K562 (cell line): ENCODE results near the gene CCDC144A. TPM values are rescaled to one million over a fixed set of nuclear protein-coding genes. Genes with fewer than 3 reads are reported as not detected.

ENCODE experiments used
- ATF7 ChIP-seq: fragments of 450-650 bp; IDR thresholded peaks from 2 replicates; pipeline ENCODE4 v1.7.1; 2014; ENCODE audit warnings: mild to moderate bottlenecking, moderate library complexity
- CBX2 ChIP-seq: fragments of 200-600 bp; sonication (generic); IDR thresholded peaks from one replicate; pipeline ENCODE4 v1.6.1; 2012; ENCODE audit warnings: mild to moderate bottlenecking, low read length, inconsistent platforms; ENCODE audit not compliant: insufficient read depth, poor library complexity, severe bottlenecking
- CTBP1 ChIP-seq: fragments of 450-650 bp; IDR thresholded peaks from 2 replicates; pipeline ENCODE4 v1.6.1; 2016; ENCODE audit warnings: borderline replicate concordance
- EP300 ChIP-seq: IDR thresholded peaks from 2 replicates; pipeline ENCODE4 v1.6.1; 2012; ENCODE audit warnings: low read length, improper control_type of control experiment
- NFE2L1 ChIP-seq: fragments of 450-650 bp; IDR thresholded peaks from 2 replicates; pipeline ENCODE4 v1.6.1; 2016; ENCODE audit warnings: missing genetic modification characterization, low read depth, mild to moderate bottlenecking, missing compliant biosample characterization, moderate library complexity, borderline replicate concordance
- RBFOX2 ChIP-seq: fragments of 200-400 bp; formaldehyde crosslinking; IDR thresholded peaks from 2 replicates; pipeline ENCODE4 v1.6.1; 2017; ENCODE audit warnings: low read depth, mild to moderate bottlenecking, low read length, moderate library complexity
- RBM39 ChIP-seq: fragments of 200-400 bp; formaldehyde crosslinking; optimal IDR thresholded peaks from 2 replicates; pipeline ENCODE3; 2018; ENCODE audit warnings: low read depth, low read length
- SMAD2 ChIP-seq: fragments of 150-350 bp; IDR thresholded peaks from 2 replicates; pipeline ENCODE4 v1.6.1; 2014; ENCODE audit warnings: low read depth, mild to moderate bottlenecking, low read length
- SMARCA4 ChIP-seq: fragments of 450-650 bp; IDR thresholded peaks from 2 replicates; pipeline ENCODE4 v1.6.1; 2016
- SMARCA5 ChIP-seq: fragments of 450-650 bp; IDR thresholded peaks from 2 replicates; pipeline ENCODE4 v1.6.1; 2016
- TGIF2 ChIP-seq: sonication (generic); formaldehyde crosslinking; IDR thresholded peaks from 2 replicates; pipeline ENCODE4 v1.8.1; 2022; ENCODE audit warnings: mild to moderate bottlenecking, missing genetic modification reagents, moderate library complexity
- WHSC1 ChIP-seq: IDR thresholded peaks from one replicate; pipeline ENCODE4 v1.6.1; 2012; ENCODE audit warnings: low read length, control low read depth, inconsistent platforms
- ZC3H4 ChIP-seq: sonication (generic); formaldehyde crosslinking; IDR thresholded peaks from 2 replicates; pipeline ENCODE4 v1.9.0; 2021; ENCODE audit warnings: missing genetic modification reagents, borderline replicate concordance
- ZNF699 ChIP-seq: fragments of 250-450 bp; sonication (Bioruptor Pico); IDR thresholded peaks from 2 replicates; pipeline ENCODE4 v1.8.0; 2021; ENCODE audit warnings: mild to moderate bottlenecking, moderate library complexity; ENCODE audit not compliant: insufficient replicate concordance
- ZNF785 ChIP-seq: fragments of 250-450 bp; sonication (Bioruptor Pico); IDR thresholded peaks from 2 replicates; pipeline ENCODE4 v1.4.0; 2020; ENCODE audit warnings: mild to moderate bottlenecking
- polyA plus RNA-seq, 8 experiments: library from polyadenylated mRNA; depleted of rRNA in 4 of 8; stranded (reverse) in 5 of 8; unstranded in 3 of 8; fragments of >200 nt; fragmentation: Nextera tagmentation in 2 of 8; fragmentation: Illumina TruSeq in 1 of 8; extraction: Ambion mirVana in 2 of 8; extraction: Trizol in 1 of 8; gene quantifications; 2 replicates each; pipeline versions ENCODE4 v1.2.1 to v1.2.3, GENCODE V29; 2011 to 2014; ENCODE audit warnings: inconsistent platforms in 1 of 8, missing spikeins in 1 of 8
- total RNA-seq, 7 experiments: library from RNA; depleted of rRNA in 6 of 7; stranded (reverse); fragments of >200 nt in 6 of 7; fragmentation: Illumina TruSeq in 2 of 7; extraction: Trizol in 2 of 7; gene quantifications; 2 replicates each; pipeline versions ENCODE4 v1.2.1 to v1.2.3, GENCODE V29; 2011 to 2021; ENCODE audit warnings: low replicate concordance in 1 of 7
- TF ChIP-seq, protein P1 (sequence below): fragments of 450-650 bp; formaldehyde crosslinking; IDR thresholded peaks from 2 replicates; pipeline ENCODE4 v1.4.0; 2022; ENCODE audit warnings: missing genetic modification characterization
- TF ChIP-seq, protein P2 (sequence below), 2 experiments: IDR thresholded peaks; 2 replicates each; pipeline ENCODE4 v1.6.1; 2011; ENCODE audit warnings: borderline replicate concordance in 1 of 2, control low read depth in 1 of 2, low read depth in 1 of 2, low read length in 1 of 2, mild to moderate bottlenecking in 1 of 2, mixed read lengths in 1 of 2, moderate library complexity in 1 of 2; ENCODE audit not compliant: insufficient read depth in 1 of 2, insufficient read length in 1 of 2, poor library complexity in 1 of 2, severe bottlenecking in 1 of 2; ENCODE audit errors: extremely low read depth in 1 of 2
- TF ChIP-seq, protein P3 (sequence below), 2 experiments: fragments of 450-650 bp; formaldehyde crosslinking in 1 of 2; IDR thresholded peaks; 2 replicates each; pipeline versions ENCODE4 v1.4.0 to v1.6.1; 2014 to 2020; ENCODE audit warnings: mild to moderate bottlenecking in 2 of 2, borderline replicate concordance in 1 of 2, low read depth in 1 of 2

The CCDC144A gene
- total and polyA plus RNA-seq, 9 of the 15 experiments (the other 6 are each of a cell fraction or from before 2014, with no cell fraction given), result 0.03 to 0.76 (median 0.36) TPM

DNA sequence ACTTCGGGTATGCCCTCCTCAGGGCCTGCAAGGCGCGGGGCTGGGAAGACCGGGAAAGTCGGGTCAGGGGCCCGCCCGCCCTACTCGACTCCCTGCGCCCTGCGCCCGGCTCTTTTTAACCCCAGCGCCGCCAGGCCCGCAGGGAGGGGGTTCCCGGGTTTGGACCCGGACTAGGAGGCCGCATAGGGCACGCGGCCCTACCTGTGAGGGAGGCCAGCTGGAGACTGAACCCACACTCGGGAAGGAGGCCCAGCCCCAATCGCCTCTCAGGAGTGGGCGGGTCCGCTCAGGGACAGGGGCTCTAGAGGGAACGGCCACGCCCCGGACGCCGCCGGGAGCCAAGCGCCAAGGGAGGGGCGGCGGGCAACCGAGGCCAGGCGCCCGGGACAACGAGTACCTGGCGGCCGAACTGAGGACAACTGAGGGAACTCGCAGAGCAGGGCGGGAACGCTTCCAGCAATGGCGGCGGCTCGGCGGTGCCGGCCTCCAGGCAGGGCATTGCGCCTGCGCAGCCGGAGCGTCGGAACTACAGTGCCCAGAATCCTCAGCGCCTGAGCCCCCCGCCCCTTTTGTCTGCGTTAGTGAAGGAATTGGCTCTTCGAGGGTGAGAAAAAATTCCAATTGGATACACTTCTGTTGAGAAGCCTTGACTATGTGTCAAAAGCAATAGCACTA is 36.5 kb upstream of the CCDC144A start, which contains the start of gene ZNF624 (continued):
- TF ChIP-seq RBFOX2, result peak; percentile 89
- TF ChIP-seq SMARCA5, result no peak
- TF ChIP-seq, protein P1, sequence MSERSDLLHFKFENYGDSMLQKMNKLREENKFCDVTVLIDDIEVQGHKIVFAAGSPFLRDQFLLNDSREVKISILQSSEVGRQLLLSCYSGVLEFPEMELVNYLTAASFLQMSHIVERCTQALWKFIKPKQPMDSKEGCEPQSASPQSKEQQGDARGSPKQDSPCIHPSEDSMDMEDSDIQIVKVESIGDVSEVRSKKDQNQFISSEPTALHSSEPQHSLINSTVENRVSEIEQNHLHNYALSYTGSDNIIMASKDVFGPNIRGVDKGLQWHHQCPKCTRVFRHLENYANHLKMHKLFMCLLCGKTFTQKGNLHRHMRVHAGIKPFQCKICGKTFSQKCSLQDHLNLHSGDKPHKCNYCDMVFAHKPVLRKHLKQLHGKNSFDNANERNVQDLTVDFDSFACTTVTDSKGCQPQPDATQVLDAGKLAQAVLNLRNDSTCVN (CRISPR knock-in tag), result no peak
- no peak for TF ChIP-seq ZNF699 (CRISPR knock-in tag)
- no peak for TF ChIP-seq SMARCA4
- peak; percentile 58; the same call in 1 of the 2 replicates for TF ChIP-seq CTBP1
- no peak for TF ChIP-seq TGIF2 (CRISPR knock-in tag)
- TF ChIP-seq ATF7, result peak; percentile 34; the same call in 1 of the 2 replicates
- TF ChIP-seq, protein P2, sequence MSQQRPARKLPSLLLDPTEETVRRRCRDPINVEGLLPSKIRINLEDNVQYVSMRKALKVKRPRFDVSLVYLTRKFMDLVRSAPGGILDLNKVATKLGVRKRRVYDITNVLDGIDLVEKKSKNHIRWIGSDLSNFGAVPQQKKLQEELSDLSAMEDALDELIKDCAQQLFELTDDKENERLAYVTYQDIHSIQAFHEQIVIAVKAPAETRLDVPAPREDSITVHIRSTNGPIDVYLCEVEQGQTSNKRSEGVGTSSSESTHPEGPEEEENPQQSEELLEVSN (IDR thresholded peaks at IDR 0.05; ENCODE audit: borderline replicate concordance in 1 of 2, extremely low read depth in 1 of 2, insufficient read depth in 1 of 2, insufficient read length in 1 of 2, low read depth in 1 of 2, low read length in 1 of 2, poor library complexity in 1 of 2, severe bottlenecking in 1 of 2), result peak; percentile 53 to 62
- TF ChIP-seq EP300, result no peak
- TF ChIP-seq NFE2L1, result no peak
- TF ChIP-seq SMAD2, result no peak
- TF ChIP-seq, protein P3, sequence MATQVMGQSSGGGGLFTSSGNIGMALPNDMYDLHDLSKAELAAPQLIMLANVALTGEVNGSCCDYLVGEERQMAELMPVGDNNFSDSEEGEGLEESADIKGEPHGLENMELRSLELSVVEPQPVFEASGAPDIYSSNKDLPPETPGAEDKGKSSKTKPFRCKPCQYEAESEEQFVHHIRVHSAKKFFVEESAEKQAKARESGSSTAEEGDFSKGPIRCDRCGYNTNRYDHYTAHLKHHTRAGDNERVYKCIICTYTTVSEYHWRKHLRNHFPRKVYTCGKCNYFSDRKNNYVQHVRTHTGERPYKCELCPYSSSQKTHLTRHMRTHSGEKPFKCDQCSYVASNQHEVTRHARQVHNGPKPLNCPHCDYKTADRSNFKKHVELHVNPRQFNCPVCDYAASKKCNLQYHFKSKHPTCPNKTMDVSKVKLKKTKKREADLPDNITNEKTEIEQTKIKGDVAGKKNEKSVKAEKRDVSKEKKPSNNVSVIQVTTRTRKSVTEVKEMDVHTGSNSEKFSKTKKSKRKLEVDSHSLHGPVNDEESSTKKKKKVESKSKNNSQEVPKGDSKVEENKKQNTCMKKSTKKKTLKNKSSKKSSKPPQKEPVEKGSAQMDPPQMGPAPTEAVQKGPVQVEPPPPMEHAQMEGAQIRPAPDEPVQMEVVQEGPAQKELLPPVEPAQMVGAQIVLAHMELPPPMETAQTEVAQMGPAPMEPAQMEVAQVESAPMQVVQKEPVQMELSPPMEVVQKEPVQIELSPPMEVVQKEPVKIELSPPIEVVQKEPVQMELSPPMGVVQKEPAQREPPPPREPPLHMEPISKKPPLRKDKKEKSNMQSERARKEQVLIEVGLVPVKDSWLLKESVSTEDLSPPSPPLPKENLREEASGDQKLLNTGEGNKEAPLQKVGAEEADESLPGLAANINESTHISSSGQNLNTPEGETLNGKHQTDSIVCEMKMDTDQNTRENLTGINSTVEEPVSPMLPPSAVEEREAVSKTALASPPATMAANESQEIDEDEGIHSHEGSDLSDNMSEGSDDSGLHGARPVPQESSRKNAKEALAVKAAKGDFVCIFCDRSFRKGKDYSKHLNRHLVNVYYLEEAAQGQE (IDR thresholded peaks at IDR 0.05; ENCODE audit: borderline replicate concordance), result no peak
- TF ChIP-seq, protein P3 (CRISPR knock-in tag; IDR thresholded peaks at IDR 0.05; ENCODE audit: low read depth), result 0 out of 2 replicates have a peak, but pooled peaks have one; percentile 21
- no peak for TF ChIP-seq WHSC1
- no peak for TF ChIP-seq RBM39
- no peak for TF ChIP-seq ZC3H4 (CRISPR knock-in tag)
- TF ChIP-seq CBX2, result no peak
- no peak for TF ChIP-seq ZNF785
